ENCODE measurements around the gene C2CD2.

Gene C2CD2

DNA sequence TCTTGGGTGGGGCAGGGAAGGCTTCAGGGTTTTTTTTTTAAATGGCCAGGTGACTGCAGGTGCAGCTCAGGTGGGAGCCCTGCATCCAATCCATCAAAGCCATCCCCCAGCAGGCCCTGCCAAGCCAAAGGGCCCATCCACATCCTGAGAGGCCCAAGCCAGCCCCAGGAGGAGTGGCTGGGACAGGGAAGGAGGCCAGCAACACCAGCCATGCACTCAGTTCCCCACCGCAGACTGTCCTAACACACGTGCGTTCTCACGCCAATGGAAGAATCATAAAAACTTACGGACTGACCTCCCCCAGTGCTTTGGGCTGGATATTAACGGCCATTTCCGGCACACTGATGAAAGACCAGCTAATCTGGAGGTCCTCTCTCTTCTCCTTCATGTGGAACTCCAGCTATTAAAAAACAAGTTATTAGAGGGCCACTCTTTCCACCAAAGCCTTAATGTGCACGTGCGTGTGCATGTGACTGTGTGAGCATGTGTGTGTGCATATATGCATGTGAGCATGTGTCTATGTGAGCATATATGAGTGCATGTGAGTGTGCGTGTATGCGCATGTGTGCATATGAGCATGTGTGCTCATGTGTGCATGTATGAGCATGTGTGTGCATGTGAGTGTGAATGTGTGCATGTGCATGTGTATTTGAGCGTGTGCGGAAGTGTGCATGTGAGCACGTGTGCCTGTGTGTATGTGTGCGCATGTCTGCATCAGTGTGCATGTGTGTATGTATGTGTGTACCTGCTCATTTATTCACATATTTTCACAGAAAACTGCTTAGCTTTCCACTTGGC is 35.1 kb downstream of the C2CD2 start:
- no peak overlapping the region for H3K4me3 ChIP-seq (ENCODE audit: control insufficient read depth, low read depth, low read length)
- TF ChIP-seq, protein P1, sequence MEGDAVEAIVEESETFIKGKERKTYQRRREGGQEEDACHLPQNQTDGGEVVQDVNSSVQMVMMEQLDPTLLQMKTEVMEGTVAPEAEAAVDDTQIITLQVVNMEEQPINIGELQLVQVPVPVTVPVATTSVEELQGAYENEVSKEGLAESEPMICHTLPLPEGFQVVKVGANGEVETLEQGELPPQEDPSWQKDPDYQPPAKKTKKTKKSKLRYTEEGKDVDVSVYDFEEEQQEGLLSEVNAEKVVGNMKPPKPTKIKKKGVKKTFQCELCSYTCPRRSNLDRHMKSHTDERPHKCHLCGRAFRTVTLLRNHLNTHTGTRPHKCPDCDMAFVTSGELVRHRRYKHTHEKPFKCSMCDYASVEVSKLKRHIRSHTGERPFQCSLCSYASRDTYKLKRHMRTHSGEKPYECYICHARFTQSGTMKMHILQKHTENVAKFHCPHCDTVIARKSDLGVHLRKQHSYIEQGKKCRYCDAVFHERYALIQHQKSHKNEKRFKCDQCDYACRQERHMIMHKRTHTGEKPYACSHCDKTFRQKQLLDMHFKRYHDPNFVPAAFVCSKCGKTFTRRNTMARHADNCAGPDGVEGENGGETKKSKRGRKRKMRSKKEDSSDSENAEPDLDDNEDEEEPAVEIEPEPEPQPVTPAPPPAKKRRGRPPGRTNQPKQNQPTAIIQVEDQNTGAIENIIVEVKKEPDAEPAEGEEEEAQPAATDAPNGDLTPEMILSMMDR (IDR thresholded peaks at IDR 0.05; ENCODE audit: control insufficient read depth, insufficient read depth, low read depth, low read length, missing control alignments), result no peak
- DNase-seq (ENCODE audit: low read depth), result no peak

GRCh38 chr21:41917531-41917930 is 36.3 kb downstream of the C2CD2 start:
- TF ChIP-seq, protein P1 (IDR thresholded peaks at IDR 0.05; ENCODE audit: control insufficient read depth, insufficient read depth, low read depth, low read length, missing control alignments), result no peak
- no peak for DNase-seq (ENCODE audit: low read depth)

GRCh38 chr21:41916888-41917433 is 36.9 kb downstream of the C2CD2 start:
- TF ChIP-seq, protein P1 (IDR thresholded peaks at IDR 0.05; ENCODE audit: control insufficient read depth, insufficient read depth, low read depth, low read length, missing control alignments), result no peak
- no peak overlapping the region for H3K4me3 ChIP-seq (ENCODE audit: control insufficient read depth, low read depth, low read length)
- DNase-seq (ENCODE audit: low read depth), result no peak

More at GRCh38 chr21:41917531-41917930, 36.3 kb downstream of the C2CD2 start:
- no peak overlapping the region for H3K4me3 ChIP-seq (ENCODE audit: control insufficient read depth, low read depth, low read length)

DNA sequence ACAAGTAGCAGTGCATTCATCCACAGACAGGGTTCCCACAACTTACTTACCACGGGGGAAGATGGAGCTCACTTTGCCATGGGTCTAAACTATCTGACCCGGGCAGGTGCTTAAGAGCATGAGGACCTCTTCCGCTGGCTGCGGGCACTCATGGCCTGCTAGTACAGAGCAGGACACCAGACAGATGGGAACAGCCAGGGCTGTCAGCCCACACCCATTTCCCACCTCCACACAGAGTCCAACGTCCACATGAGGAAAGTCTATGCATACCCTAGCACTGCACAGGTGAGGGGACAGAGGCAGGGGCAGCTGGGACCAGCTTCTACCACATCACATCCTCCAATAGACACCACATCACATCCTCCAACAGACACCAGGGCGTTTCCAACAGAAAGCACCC is 38.9 kb downstream of the C2CD2 start:
- no peak for DNase-seq (ENCODE audit: low read depth)
- TF ChIP-seq, protein P1 (IDR thresholded peaks at IDR 0.05; ENCODE audit: control insufficient read depth, insufficient read depth, low read depth, low read length, missing control alignments), result no peak
- H3K4me3 ChIP-seq (ENCODE audit: control insufficient read depth, low read depth, low read length), result no peak overlapping the region

DNA sequence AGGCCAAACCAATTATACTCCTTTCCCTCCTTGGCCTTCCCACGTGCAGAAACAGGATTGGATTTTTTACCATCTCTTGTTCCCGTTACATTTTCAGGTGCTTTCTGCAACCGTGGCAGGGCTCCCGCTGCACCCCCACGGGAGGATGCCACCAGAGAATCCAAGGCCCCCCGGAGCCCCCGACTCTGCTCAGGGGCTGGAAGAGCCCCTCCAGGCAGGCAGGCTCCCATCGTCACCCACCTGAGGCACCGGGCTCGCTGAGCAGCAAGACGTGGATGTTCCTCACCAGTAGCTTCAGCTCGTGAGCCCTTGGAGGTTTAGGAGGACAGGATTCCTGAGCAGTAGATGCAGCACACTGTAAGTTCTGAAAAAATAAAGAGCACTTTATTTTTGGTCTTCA is 39.5 kb downstream of the C2CD2 start:
- DNase-seq (ENCODE audit: low read depth), result no peak
- H3K4me3 ChIP-seq (ENCODE audit: control insufficient read depth, low read depth, low read length), result no peak overlapping the region
- TF ChIP-seq, protein P1 (IDR thresholded peaks at IDR 0.05; ENCODE audit: control insufficient read depth, insufficient read depth, low read depth, low read length, missing control alignments), result no peak

DNA sequence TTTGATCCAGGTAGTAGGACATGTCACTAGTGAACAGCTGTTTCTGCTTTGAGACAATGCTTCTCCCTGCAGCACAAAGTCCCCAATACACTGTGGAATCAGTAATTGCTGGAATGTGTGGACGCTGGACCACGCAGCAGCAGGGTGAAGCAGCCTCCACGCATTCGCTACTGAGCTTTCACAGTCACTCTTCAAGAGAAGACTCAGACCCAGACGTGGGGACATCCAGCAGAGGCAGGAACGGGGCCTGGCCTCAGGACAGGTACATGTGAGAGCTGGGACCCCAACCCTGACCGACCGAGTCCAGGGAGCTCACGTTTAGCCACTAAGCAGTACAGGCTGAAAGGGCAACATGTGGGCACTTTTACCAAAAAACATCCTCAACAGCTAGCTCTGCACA is 40.6 kb downstream of the C2CD2 start:
- H3K4me3 ChIP-seq (ENCODE audit: control insufficient read depth, low read depth, low read length), result no peak overlapping the region
- TF ChIP-seq, protein P1 (IDR thresholded peaks at IDR 0.05; ENCODE audit: control insufficient read depth, insufficient read depth, low read depth, low read length, missing control alignments), result no peak
- no peak for DNase-seq (ENCODE audit: low read depth)

All from AG09309 (cell line).